Dermis microvascular lymphatic vessel endothelial cell (primary cell): ENCODE measurements around the gene SRP14. TPM values are rescaled to one million over a fixed set of nuclear protein-coding genes. Genes with fewer than 3 reads are reported as not detected.
"Not testable (repeated sequence)": the region's sequence is repeated elsewhere in the genome, so short reads cannot be mapped to it uniquely, and the experiment has no call there.

Experiments used
- DNase-seq, 2 donors: peaks; one replicate each; pipeline versions ENCODE4 v3.0.0 to v3.0.0-alpha.2; 2010; ENCODE audit warnings: low read depth in 2 of 2
- total RNA-seq: library from RNA; depleted of rRNA; stranded (reverse); fragments of >200 nt; gene quantifications from 2 replicates; pipeline ENCODE4 v1.2.1, GENCODE V29; 2014

SRP14 gene
- total RNA-seq, 1 donor from 2014 or later, result 130 TPM

GRCh38 chr15:40051616-40052415 is 12.8 kb upstream of the SRP14 start:
- no peak for DNase-seq

GRCh38 chr15:40050788-40051470 is 11.9 kb upstream of the SRP14 start:
- no peak for DNase-seq

- DNase-seq, result no peak
Observed at GRCh38 chr15:40048926-40049475, 10.0 kb upstream of the SRP14 start.

- DNase-seq, result peak in 1 of 2 donors; percentile 60
Observed at GRCh38 chr15:40048211-40048792, 9.3 kb upstream of the SRP14 start.

GRCh38 chr15:40047415-40048210 is 8.6 kb upstream of the SRP14 start:
- peak in 1 of 2 donors; percentile 88 for DNase-seq

GRCh38 chr15:40046721-40047414 is 7.9 kb upstream of the SRP14 start:
- peak in 1 of 2 donors; percentile 91 for DNase-seq

- no peak for DNase-seq
Observed at GRCh38 chr15:40045572-40046217, 6.7 kb upstream of the SRP14 start.

GRCh38 chr15:40044717-40045571 is 6.0 kb upstream of the SRP14 start:
- peak in 1 of 2 donors; percentile 87 for DNase-seq

- no peak for DNase-seq
Observed at GRCh38 chr15:40043927-40044716, 5.1 kb upstream of the SRP14 start.

GRCh38 chr15:40042791-40043320 is 3.9 kb upstream of the SRP14 start:
- DNase-seq, result no peak

- no peak for DNase-seq
Observed at GRCh38 chr15:40040770-40041169, 1.8 kb upstream of the SRP14 start.

GRCh38 chr15:40040293-40040635 is 1.3 kb upstream of the SRP14 start:
- no peak for DNase-seq

GRCh38 chr15:40038275-40038637 is 725 bp downstream of the SRP14 start:
- DNase-seq, result peak in 1 of 2 donors; percentile 63

- DNase-seq, result no peak
Observed at GRCh38 chr15:40037721-40038120, 1.3 kb downstream of the SRP14 start.

- DNase-seq, result not testable (repeated sequence)
Observed at GRCh38 chr15:40035182-40035581, 3.8 kb downstream of the SRP14 start.

- DNase-seq, result no peak
Observed at GRCh38 chr15:40034186-40034946, 4.6 kb downstream of the SRP14 start.

GRCh38 chr15:40032125-40032839 is 6.7 kb downstream of the SRP14 start:
- no peak for DNase-seq
